ENCODE data around the gene RNU6-7. TPM values are rescaled to one million over a fixed set of nuclear protein-coding genes. Genes with fewer than 3 reads are reported as not detected.

RNU6-7 gene
- total RNA-seq, 1 donor from 2014 or later: not detected

Other genes with a start within 250 kb of the RNU6-7 start
- 111 TPM for gene ARHGAP5, start 124.7 kb upstream of the RNU6-7 start, total RNA-seq
- not detected for gene RNU6-8, start 1.2 kb downstream of the RNU6-7 start, total RNA-seq
- gene AKAP6, start 127.3 kb downstream of the RNU6-7 start, total RNA-seq: 4.4 TPM

Data from esophagus mucosa (tissue), 1 donor.